Lower leg skin (tissue), 3 donors: ENCODE results near the gene CADM1.

Experiments used
- CTCF ChIP-seq, 3 donors: fragments of 450-650 bp; IDR thresholded peaks; one replicate each; pipeline ENCODE4 v1.5.1; 2016; ENCODE audit warnings: antibody characterized with exemption in 3 of 3, mild to moderate bottlenecking in 3 of 3, moderate library complexity in 2 of 3
- POLR2A ChIP-seq, 2 donors: fragments of 450-650 bp; IDR thresholded peaks; one replicate each; pipeline ENCODE4 v1.6.1; 2016 to 2017; ENCODE audit warnings: antibody characterized with exemption in 2 of 2, mild to moderate bottlenecking in 1 of 2, moderate library complexity in 1 of 2

GRCh38 chr11:115360186-115360824, 143.9 kb downstream of the CADM1 start:
- TF ChIP-seq POLR2A (IDR thresholded peaks at IDR 0.05) (no peak), CTCF (IDR thresholded peaks at IDR 0.05) (no peak)
